GM18505 (cell line): ENCODE data around the gene NPAS2.
A peak's percentile ranks its signal among the peaks of the same experiment; 100 is the strongest.

Experiments
- ATAC-seq: cut with Tn5 transposase; IDR thresholded peaks from one replicate; pipeline ENCODE4 v1.9.1; 2021; ENCODE audit not compliant: unreplicated experiment
- POLR2A ChIP-seq: IDR thresholded peaks from 4 replicates; pipeline ENCODE4 v1.6.1; 2011; ENCODE audit warnings: borderline replicate concordance; ENCODE audit not compliant: insufficient read depth, insufficient read length; ENCODE audit errors: extremely low read depth

NPAS2 gene

GRCh38 chr2:101001691-101002561 is 182.0 kb downstream of the NPAS2 start, which contains the start of gene RPL31:
Gene RPL31, plus strand, starts transcription at chr2:101002289. Its CDS starts 413 bp downstream, at chr2:101002702.
- peak; percentile 97 for ATAC-seq
- TF ChIP-seq POLR2A: peak; percentile 99

- peak; percentile 4 for ATAC-seq
Measured at GRCh38 chr2:101002562-101003277, 182.8 kb downstream of the NPAS2 start.

GRCh38 chr2:101003278-101003775 is 183.4 kb downstream of the NPAS2 start:
- no peak for ATAC-seq
- no peak for TF ChIP-seq POLR2A

More at GRCh38 chr2:101002562-101003277, 182.8 kb downstream of the NPAS2 start:
- no peak for TF ChIP-seq POLR2A

- no peak for ATAC-seq
- no peak for TF ChIP-seq POLR2A
Measured at GRCh38 chr2:101004620-101005325, 184.8 kb downstream of the NPAS2 start.

- ATAC-seq: no peak
- TF ChIP-seq POLR2A: no peak
Measured at GRCh38 chr2:101006065-101006715, 186.3 kb downstream of the NPAS2 start.

- ATAC-seq: no peak
- TF ChIP-seq POLR2A: peak; percentile 41
Measured at GRCh38 chr2:101007415-101008345, 187.7 kb downstream of the NPAS2 start.

- no peak for TF ChIP-seq POLR2A
- ATAC-seq: no peak
Measured at GRCh38 chr2:101011152-101011551, 191.2 kb downstream of the NPAS2 start.

GRCh38 chr2:101012054-101012705 is 192.2 kb downstream of the NPAS2 start:
- peak; percentile 85 for ATAC-seq
- TF ChIP-seq POLR2A: no peak

- TF ChIP-seq POLR2A: no peak
- ATAC-seq: no peak
Measured at GRCh38 chr2:101012706-101013181, 192.8 kb downstream of the NPAS2 start.

- TF ChIP-seq POLR2A: no peak
- ATAC-seq: no peak
Measured at GRCh38 chr2:101014264-101014857, 194.4 kb downstream of the NPAS2 start.

GRCh38 chr2:101017371-101017770 is 197.4 kb downstream of the NPAS2 start:
- TF ChIP-seq POLR2A: no peak
- ATAC-seq: no peak

GRCh38 chr2:101018934-101019333 is 199.0 kb downstream of the NPAS2 start:
- TF ChIP-seq POLR2A: no peak
- no peak for ATAC-seq
